ENCODE data around the gene SLC22A8.

DNA sequence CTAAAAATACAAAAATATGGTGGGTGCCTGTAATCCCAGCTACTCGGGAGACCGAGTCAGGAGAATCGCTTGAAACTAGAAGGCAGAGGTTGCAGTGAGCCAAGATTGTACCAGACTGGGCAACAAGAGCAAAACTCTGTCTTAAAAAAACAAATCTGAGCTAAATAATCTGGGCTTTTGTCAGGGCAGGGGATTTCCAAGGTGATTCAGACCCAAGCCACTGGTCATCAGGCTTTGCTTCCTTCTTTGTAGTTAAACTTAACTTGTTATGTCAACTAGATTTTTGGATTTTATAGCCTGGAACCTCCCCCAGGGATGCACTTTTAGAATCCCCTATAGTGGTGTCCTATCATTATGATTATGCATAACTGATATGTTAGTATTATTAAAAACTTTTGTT lies 27.0 kb upstream of the SLC22A8 start:
- TF ChIP-seq, protein P1, sequence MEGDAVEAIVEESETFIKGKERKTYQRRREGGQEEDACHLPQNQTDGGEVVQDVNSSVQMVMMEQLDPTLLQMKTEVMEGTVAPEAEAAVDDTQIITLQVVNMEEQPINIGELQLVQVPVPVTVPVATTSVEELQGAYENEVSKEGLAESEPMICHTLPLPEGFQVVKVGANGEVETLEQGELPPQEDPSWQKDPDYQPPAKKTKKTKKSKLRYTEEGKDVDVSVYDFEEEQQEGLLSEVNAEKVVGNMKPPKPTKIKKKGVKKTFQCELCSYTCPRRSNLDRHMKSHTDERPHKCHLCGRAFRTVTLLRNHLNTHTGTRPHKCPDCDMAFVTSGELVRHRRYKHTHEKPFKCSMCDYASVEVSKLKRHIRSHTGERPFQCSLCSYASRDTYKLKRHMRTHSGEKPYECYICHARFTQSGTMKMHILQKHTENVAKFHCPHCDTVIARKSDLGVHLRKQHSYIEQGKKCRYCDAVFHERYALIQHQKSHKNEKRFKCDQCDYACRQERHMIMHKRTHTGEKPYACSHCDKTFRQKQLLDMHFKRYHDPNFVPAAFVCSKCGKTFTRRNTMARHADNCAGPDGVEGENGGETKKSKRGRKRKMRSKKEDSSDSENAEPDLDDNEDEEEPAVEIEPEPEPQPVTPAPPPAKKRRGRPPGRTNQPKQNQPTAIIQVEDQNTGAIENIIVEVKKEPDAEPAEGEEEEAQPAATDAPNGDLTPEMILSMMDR (conservative IDR thresholded peaks at IDR 0.05; ENCODE audit: low read depth, low read length): no peak
- no peak for TF ChIP-seq EZH2phosphoT487 (IDR thresholded peaks at IDR 0.05; ENCODE audit: borderline replicate concordance, low read length)

Measured in PC-3 (cell line).